ENCODE measurements around the gene JAG2. TPM values are rescaled to one million over a fixed set of nuclear protein-coding genes. Genes with fewer than 3 reads are reported as not detected.

Gene JAG2
- total RNA-seq, 2 experiments from 2014 or later = 2.3 to 2.5 TPM

Other genes starting within 250 kb of the JAG2 start
- gene PLD4, start 243.9 kb downstream of the JAG2 start, total RNA-seq = not detected
- gene AHNAK2, start 190.4 kb downstream of the JAG2 start, total RNA-seq = under 1 TPM in 1 of 2 experiments, not detected in 1; 0.02 TPM
- 1 to 10 TPM; 1.5 to 1.9 TPM for gene CLBA1, start 183.0 kb downstream of the JAG2 start, total RNA-seq
- gene CDCA4, start 147.7 kb downstream of the JAG2 start, total RNA-seq = 10 to 100 TPM; 89.7 to 89.8 TPM
- 10 to 100 TPM; 23.9 to 24.1 TPM for gene GPR132, start 103.3 kb downstream of the JAG2 start, total RNA-seq
- gene NUDT14, start 12.5 kb upstream of the JAG2 start, total RNA-seq = 1 to 10 TPM; 8.6 to 9.1 TPM
- gene BTBD6, start 79.8 kb upstream of the JAG2 start, total RNA-seq = 10 to 100 TPM; 33.9 to 35.2 TPM
- 10 to 100 TPM; 21.9 to 22.8 TPM for gene BRF1, start 132.2 kb upstream of the JAG2 start, total RNA-seq
- 10 to 100 TPM; 21.1 to 22.2 TPM for gene PACS2, start 146.0 kb upstream of the JAG2 start, total RNA-seq
- 1 to 10 TPM in 1 of 2 experiments, under 1 TPM in 1; 0.56 to 2.1 TPM for gene TEX22, start 229.8 kb upstream of the JAG2 start, total RNA-seq